HCT116 (cell line): ENCODE results near the gene SPRR2D.

Experiments
- CBX3 ChIP-seq: IDR thresholded peaks from 2 replicates; pipeline ENCODE4 v1.6.1; 2012; ENCODE audit warnings: low read depth
- EZH2 ChIP-seq: fragments of 200-600 bp; sonication (generic); IDR thresholded peaks from 2 replicates; pipeline ENCODE4 v1.6.1; 2017; ENCODE audit warnings: antibody characterized with exemption, mixed run types
- FOSL1 ChIP-seq: IDR thresholded peaks from 2 replicates; pipeline ENCODE4 v1.6.1; 2012; ENCODE audit warnings: low read depth
- POLR2AphosphoS5 ChIP-seq: IDR thresholded peaks from 2 replicates; pipeline ENCODE4 v1.6.1; 2011; ENCODE audit warnings: mild to moderate bottlenecking, low read depth, low read length, moderate library complexity
- YY1 ChIP-seq: IDR thresholded peaks from 2 replicates; pipeline ENCODE4 v1.6.1; 2011; ENCODE audit warnings: low read length, low read depth, moderate library complexity, mild to moderate bottlenecking; ENCODE audit not compliant: insufficient replicate concordance; ENCODE audit errors: extremely low read depth
- TF ChIP-seq, protein P1 (sequence below), 3 experiments: fragments of 200-600 bp in 1 of 3; sonication (generic) in 1 of 3; IDR thresholded peaks in 2 of 3; conservative IDR thresholded peaks in 1 of 3; 2 replicates each; pipeline ENCODE4 v1.5.1; 2012 to 2017; ENCODE audit warnings: low read depth in 2 of 3, low read length in 2 of 3, antibody characterized with exemption in 1 of 3, borderline replicate concordance in 1 of 3, control low read depth in 1 of 3, mild to moderate bottlenecking in 1 of 3, mixed read lengths in 1 of 3, mixed run types in 1 of 3, moderate library complexity in 1 of 3; ENCODE audit not compliant: insufficient read depth in 1 of 3

DNA sequence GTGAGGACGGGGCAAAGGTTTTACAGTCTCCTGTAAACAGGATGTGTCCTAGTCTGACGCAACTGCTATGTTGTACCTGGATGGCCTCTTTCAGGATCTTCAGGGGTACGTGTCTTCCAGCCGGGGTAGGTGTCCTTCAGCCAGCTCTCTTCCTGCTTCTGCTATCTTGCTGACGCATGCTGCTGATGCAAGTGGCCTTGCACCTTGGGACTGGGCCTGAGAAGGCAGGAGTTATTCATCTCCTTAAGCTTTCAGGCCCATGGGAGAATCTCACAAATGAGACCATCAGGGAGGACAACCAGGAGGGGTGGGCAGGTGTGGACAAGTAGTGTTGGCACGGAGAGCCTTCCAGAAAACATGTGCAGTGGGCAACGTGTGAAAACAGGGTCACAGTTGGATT is 17.8 kb downstream of the SPRR2D start:
- TF ChIP-seq EZH2, result no peak
- TF ChIP-seq, protein P1, sequence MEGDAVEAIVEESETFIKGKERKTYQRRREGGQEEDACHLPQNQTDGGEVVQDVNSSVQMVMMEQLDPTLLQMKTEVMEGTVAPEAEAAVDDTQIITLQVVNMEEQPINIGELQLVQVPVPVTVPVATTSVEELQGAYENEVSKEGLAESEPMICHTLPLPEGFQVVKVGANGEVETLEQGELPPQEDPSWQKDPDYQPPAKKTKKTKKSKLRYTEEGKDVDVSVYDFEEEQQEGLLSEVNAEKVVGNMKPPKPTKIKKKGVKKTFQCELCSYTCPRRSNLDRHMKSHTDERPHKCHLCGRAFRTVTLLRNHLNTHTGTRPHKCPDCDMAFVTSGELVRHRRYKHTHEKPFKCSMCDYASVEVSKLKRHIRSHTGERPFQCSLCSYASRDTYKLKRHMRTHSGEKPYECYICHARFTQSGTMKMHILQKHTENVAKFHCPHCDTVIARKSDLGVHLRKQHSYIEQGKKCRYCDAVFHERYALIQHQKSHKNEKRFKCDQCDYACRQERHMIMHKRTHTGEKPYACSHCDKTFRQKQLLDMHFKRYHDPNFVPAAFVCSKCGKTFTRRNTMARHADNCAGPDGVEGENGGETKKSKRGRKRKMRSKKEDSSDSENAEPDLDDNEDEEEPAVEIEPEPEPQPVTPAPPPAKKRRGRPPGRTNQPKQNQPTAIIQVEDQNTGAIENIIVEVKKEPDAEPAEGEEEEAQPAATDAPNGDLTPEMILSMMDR (IDR thresholded peaks at IDR 0.05 in 2 of 3, conservative IDR thresholded peaks at IDR 0.05 in 1 of 3; ENCODE audit: borderline replicate concordance in 1 of 3, insufficient read depth in 1 of 3, low read depth in 2 of 3, low read length in 2 of 3), result no peak
- TF ChIP-seq CBX3, result no peak
- no peak for TF ChIP-seq POLR2AphosphoS5
- no peak for TF ChIP-seq YY1
- no peak for TF ChIP-seq FOSL1
